SK-N-DZ (cell line): Measurements from ENCODE around the gene HTR1B.

Experiments
- DNase-seq: peaks from one replicate; pipeline ENCODE4 v3.0.0-alpha.2; 2015; ENCODE audit warnings: low spot score

HTR1B gene

GRCh38 chr6:77456531-77457248 is 6.6 kb downstream of the HTR1B start:
- no peak for DNase-seq

GRCh38 chr6:77455271-77455670 is 8.0 kb downstream of the HTR1B start:
- DNase-seq, result no peak

- no peak for DNase-seq
These were observed 8.9 kb downstream of the HTR1B start for GRCh38 chr6:77454386-77454785.

- DNase-seq, result no peak
These were observed 11.8 kb downstream of the HTR1B start for GRCh38 chr6:77451466-77451865.

GRCh38 chr6:77450924-77451323 is 12.4 kb downstream of the HTR1B start:
- DNase-seq, result no peak

- no peak for DNase-seq
These were observed 14.7 kb downstream of the HTR1B start for GRCh38 chr6:77448546-77448945.

- DNase-seq, result no peak
These were observed 16.0 kb downstream of the HTR1B start for GRCh38 chr6:77447254-77447653.

GRCh38 chr6:77446249-77446648 is 17.0 kb downstream of the HTR1B start:
- DNase-seq, result no peak

GRCh38 chr6:77445214-77445613 is 18.1 kb downstream of the HTR1B start:
- no peak for DNase-seq

- no peak for DNase-seq
These were observed 22.9 kb downstream of the HTR1B start for GRCh38 chr6:77440206-77440976.

GRCh38 chr6:77433888-77434287 is 29.4 kb downstream of the HTR1B start:
- peak; percentile 4 for DNase-seq

GRCh38 chr6:77430504-77430903 is 32.8 kb downstream of the HTR1B start:
- no peak for DNase-seq

GRCh38 chr6:77425671-77426070 is 37.6 kb downstream of the HTR1B start:
- DNase-seq, result no peak

GRCh38 chr6:77425216-77425615 is 38.1 kb downstream of the HTR1B start:
- no peak for DNase-seq

- DNase-seq, result no peak
These were observed 38.5 kb downstream of the HTR1B start for GRCh38 chr6:77424761-77425160.

GRCh38 chr6:77416839-77417238 is 46.5 kb downstream of the HTR1B start:
- DNase-seq, result no peak

- no peak for DNase-seq
These were observed 47.6 kb downstream of the HTR1B start for GRCh38 chr6:77415706-77416105.
